GM18951 (cell line): ENCODE measurements around the gene ANKRD63.

ENCODE experiments used
- POLR2A ChIP-seq: IDR thresholded peaks from 4 replicates; pipeline ENCODE4 v1.6.1; 2011; ENCODE audit warnings: mild to moderate bottlenecking; ENCODE audit not compliant: insufficient read length, insufficient read depth; ENCODE audit errors: extremely low read depth
- in situ Hi-C: fragments of 300-500 bp; cut with MboI; formaldehyde crosslinking; loops from one replicate; pipeline ENCODE4 v1.12.0; 2022; ENCODE audit warnings: low sequenced_read_pairs, mixed read lengths, inconsistent platforms; ENCODE audit not compliant: unreplicated experiment

Gene ANKRD63

GRCh38 chr15:40286061-40286532, 3.2 kb upstream of the ANKRD63 start:
- TF ChIP-seq POLR2A, result no peak
- in situ Hi-C loops, result no loop called here

- in situ Hi-C loops, result no loop called here
- no peak for TF ChIP-seq POLR2A
Measured at GRCh38 chr15:40285554-40286011, 2.7 kb upstream of the ANKRD63 start.

- in situ Hi-C loops, result no loop called here
- TF ChIP-seq POLR2A, result no peak
Measured at GRCh38 chr15:40285151-40285550, 2.3 kb upstream of the ANKRD63 start.

- no peak for TF ChIP-seq POLR2A
- in situ Hi-C loops, result no loop called here
Measured at GRCh38 chr15:40283615-40284300, 894 bp upstream of the ANKRD63 start.

- in situ Hi-C loops, result no loop called here
- no peak for TF ChIP-seq POLR2A
Measured at GRCh38 chr15:40282147-40282868, 556 bp downstream of the ANKRD63 start.

GRCh38 chr15:40281801-40282146, 1.1 kb downstream of the ANKRD63 start:
- TF ChIP-seq POLR2A, result no peak
- in situ Hi-C loops, result no loop called here

- TF ChIP-seq POLR2A, result no peak
- in situ Hi-C loops, result no loop called here
Measured at GRCh38 chr15:40281057-40281800, 1.6 kb downstream of the ANKRD63 start.

GRCh38 chr15:40280260-40281056, 2.4 kb downstream of the ANKRD63 start:
- no peak for TF ChIP-seq POLR2A
- in situ Hi-C loops, result no loop called here

GRCh38 chr15:40279437-40280141, 3.3 kb downstream of the ANKRD63 start:
- no peak for TF ChIP-seq POLR2A
- in situ Hi-C loops, result loop anchor here (10.0 kb wide), 1 partner anchor 235 kb away; no protein-coding TSS in a partner anchor

GRCh38 chr15:40278026-40278425, 4.8 kb downstream of the ANKRD63 start:
- in situ Hi-C loops, result loop anchor here (10.0 kb wide), 1 partner anchor 233 kb away; no protein-coding TSS in a partner anchor
- no peak for TF ChIP-seq POLR2A

- in situ Hi-C loops, result loop anchor here (10.0 kb wide), 1 partner anchor 233 kb away; no protein-coding TSS in a partner anchor
- no peak for TF ChIP-seq POLR2A
Measured at GRCh38 chr15:40277471-40277870, 5.4 kb downstream of the ANKRD63 start.

- in situ Hi-C loops, result loop anchor here (10.0 kb wide), 1 partner anchor 232 kb away; no protein-coding TSS in a partner anchor
- no peak for TF ChIP-seq POLR2A
Measured at GRCh38 chr15:40276927-40277326, 5.9 kb downstream of the ANKRD63 start.
